Activated CD4-positive, alpha-beta T cell treated with anti-CD3 and anti-CD28 coated beads, Interleukin-2, amount 50 U/mL, for 1 hour (primary cell): ENCODE measurements around the gene RPUSD3.
A peak's percentile ranks its signal among the peaks of the same experiment; 100 is the strongest.
"Not testable (repeated sequence)": the region's sequence is repeated elsewhere in the genome, so short reads cannot be mapped to it uniquely, and the experiment has no call there.

Source experiments
- DNase-seq: peaks from one replicate; pipeline ENCODE4 v3.0.0-alpha.2; 2020

RPUSD3 gene, protein sequence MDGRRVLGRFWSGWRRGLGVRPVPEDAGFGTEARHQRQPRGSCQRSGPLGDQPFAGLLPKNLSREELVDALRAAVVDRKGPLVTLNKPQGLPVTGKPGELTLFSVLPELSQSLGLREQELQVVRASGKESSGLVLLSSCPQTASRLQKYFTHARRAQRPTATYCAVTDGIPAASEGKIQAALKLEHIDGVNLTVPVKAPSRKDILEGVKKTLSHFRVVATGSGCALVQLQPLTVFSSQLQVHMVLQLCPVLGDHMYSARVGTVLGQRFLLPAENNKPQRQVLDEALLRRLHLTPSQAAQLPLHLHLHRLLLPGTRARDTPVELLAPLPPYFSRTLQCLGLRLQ

DNA sequence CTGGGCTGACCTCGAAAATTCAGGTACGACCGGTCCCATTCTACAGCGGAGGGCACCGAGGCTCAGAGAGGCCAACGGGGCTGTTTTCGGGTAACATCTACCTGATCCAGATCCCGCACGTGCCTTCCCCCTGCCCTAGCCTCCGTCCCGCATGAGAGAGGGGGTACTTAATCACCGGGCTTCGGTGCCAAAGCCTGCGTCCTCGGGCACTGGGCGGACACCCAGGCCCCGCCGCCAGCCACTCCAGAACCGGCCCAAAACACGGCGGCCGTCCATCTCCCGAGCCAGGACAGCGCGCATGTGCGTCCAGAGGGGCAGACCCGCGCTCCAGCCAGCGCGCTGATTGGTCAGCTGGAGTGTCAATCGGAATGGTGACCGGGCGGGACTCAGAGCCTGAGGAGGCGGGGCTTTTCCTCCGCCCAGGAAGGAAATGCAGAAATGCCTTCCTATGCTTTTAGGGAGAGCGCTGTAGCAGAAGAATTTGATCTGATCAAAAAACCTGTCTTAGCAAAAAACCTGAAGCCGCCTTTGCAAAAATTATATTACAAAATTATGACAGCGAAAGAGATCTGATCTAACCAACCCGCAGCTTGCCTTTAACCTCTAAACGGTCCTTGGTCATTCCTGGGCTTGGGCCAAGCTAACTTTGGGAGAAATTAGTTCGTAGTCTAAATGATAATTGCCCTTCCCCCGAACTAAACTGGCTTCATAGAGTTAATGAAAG, at the start of gene RPUSD3:
Gene RPUSD3 (minus strand): TSS at position 294 of the 724 bp plus-strand sequence. CDS start 18 bp downstream, at position 276.
- DNase-seq = peak; percentile 96

DNA sequence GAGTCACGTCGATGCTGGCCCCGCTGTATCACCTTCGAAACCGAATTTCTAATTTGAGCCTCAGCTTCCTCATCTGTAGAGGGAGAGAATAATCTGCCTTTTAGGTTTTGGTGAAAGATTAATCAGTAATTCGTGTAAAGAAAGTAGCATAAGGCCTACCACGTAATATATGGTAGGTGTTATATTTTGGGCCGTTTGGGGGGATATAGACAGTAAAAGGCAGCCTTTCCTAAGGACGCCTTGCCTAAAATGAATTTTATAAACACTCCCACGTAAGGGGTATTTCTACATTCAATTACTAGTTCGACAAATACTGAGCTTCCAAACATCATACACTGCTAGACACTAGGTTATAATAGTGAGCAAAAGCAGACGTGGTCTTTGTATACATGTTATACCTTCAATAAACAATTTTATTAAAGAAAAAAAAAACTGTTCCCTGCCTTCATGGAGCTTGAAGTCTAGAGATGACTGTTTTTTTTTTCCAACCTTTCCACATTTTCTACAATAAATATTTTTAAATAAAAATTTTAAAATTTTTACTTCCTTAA, 47.3 kb upstream of the RPUSD3 start:
- DNase-seq = no peak

DNA sequence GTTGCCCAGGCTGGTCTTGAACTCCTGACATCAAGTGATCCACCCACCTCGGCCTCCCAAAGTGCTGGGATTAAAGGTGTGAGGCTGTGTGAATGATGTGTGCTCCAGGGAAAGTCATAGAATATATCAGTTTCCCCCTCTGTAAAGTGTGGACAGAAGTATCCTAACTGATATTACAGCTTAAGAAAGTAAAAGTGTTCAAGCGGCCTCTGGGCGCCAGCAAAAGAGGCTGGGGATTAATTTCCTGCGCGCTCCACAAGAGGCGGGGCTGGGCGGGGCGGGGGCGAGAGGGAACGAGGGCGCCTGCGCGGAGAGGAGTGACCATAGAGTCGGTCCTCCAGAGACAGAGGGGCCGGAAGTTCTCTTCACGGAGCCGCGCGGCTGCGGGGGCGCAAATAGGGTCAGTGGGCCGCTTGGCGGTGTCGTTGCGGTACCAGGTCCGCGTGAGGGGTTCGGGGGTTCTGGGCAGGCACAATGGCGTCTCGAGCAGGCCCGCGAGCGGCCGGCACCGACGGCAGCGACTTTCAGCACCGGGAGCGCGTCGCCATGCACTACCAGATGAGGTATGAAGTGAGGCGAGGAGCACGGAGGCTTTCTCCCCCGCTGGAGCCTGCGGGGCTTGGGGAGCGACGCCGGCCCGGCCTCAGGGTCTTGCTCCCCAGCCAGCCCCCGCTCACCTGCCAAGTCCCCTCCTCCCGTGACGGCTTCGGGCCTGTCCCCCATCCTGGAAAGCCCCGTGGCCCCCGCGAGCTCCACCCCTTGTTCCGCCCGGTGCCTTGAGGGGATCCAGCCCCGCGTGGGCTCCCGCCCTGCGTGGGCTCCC, 46.7 kb upstream of the RPUSD3 start, which contains the start of gene JAGN1:
Gene JAGN1 (plus strand): TSS at position 362 of the 823 bp plus-strand sequence. CDS start 113 bp downstream, at position 475.
- DNase-seq = peak; percentile 91

DNA sequence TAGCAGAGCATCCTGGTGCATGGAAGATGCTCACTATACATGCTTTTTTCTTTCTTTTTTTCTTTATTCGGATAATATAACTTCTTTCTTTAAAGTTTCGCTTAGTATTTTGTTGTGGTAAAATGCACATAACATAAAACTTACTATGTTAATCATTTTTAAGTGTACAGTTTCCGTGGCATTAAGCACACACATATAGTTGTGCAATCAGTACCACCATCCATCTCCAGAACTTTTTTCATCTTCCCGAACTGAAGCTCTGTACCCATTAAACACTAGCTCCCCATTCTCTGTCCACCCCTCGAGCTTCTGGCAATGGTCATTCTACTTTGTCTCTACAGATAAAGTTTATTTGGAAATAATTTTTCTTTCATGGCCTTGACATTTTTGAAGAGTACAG, 45.6 kb upstream of the RPUSD3 start:
- no peak for DNase-seq

DNA sequence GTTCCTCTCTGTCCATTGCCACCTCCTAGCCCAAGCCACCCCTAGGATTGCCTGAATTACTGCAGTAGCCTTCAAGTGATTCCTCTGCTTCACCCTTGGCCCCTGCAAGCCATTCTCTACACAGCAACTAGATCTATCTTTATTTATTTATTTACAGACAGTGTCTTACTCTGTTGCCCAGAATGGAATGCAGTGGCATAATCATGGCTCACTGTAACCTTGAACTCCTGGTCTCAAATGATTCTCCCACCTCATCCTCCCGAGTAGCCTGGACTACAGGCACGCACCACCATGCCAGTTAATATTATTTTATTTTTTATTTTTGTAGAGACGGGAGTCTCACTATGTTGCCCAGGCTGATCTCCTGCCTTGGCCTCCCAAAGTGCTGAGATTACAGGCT, 44.7 kb upstream of the RPUSD3 start:
- DNase-seq = no peak

DNA sequence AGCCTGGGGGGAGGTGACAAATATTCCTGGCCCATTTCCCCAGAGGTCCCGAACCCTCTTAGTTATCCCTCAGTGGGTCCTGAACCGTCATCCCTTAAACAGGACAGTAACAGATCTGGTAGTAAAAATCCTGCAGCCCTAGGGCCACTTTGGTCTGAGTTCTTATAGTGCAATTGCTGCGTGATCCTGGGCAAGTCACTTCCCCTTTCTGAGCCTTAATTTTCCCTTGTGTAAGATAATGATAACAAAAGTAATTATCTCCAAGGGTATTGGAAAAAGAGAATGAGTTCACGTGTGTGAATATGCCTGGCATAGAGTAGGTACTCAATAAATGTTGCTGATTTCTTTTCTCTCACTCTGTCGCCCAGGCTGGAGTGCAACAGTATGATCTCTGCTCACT, 43.7 kb upstream of the RPUSD3 start:
- DNase-seq = no peak

DNA sequence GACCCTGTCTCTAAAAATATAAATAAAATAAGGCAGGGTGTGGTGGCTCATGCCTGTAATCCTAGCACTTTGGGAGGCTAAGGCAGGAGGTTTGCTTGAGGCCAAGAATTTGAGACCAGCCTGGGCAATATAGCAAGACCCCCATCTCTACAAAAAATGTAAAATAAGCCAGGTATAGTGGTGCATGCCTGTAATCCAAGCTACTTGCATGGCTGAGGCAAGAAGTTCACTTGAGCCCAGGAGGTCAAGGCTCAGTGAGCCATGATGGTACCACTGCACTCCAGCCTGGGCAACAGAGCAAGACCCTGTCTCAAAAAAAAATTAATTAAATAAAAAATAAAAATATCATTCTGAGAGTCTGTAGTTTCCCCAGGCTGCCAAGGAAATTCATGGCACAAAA, 42.5 kb upstream of the RPUSD3 start:
- DNase-seq = no peak

DNA sequence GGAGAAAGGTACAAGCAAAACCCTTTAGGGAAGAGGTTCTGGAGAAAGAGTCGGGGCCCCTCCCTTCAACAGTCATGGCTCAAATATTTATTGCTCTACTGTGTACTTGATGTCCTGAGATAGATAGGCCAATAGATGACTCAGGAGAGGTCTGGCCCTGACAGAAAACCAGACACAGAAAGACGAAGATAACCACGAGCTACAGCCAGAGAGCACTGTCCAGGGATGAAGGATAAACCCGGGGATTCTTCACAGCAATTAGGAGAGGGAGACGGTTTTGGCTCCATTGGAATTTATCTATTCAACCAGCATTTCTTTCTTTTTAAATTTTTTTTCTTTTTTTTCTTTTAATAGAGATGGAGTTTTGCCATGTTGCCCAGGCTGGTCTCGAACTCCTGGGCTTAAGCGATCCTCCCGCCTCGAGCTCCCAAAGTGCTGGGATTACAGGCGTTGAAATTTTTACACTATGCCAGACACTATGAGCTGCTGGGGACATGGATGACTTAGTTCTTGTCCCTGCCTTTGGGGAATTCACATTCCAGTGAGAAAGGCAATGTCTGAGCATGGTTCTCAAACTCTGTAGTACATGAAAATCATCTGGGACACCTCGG, 40.9 kb upstream of the RPUSD3 start:
- DNase-seq = no peak

DNA sequence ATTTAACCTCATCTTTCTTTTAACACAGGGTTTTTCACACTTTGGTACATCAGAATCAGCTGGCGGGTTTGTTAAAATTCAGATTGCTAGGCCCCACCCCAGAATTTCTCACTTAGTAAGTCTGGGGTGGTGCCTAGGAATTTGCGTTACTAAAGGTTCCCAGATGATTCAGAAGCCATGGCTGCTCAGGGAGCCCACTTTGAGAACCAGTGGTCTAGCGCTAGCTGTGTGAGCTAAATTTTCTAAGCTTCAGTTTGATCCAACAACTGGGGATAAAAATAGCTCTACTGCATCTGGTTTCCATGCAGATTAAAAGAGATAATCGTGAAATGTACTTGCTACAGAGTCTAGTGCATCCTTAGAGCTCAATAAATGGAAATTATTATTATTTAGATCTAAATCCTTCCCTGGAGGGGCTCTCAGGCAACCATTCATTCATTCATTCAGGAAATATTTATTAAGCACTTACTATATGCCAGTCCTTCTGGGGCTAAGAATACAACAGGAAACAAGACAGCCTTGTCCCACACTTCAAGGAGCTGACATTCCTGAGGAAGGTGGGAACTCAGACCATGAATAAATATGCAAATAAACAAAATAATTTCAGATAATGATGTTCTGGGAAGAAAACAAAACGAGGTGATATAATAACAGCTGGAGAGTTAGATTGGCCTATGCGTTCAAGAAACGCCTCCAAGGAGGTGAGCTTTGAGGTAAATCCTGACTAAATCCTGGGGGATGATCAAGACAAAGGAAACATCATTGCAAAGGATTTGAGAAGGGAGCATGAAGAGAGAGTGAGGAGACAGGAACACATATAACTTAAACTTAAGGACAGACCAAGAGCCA, 40.1 kb upstream of the RPUSD3 start:
- no peak for DNase-seq

DNA sequence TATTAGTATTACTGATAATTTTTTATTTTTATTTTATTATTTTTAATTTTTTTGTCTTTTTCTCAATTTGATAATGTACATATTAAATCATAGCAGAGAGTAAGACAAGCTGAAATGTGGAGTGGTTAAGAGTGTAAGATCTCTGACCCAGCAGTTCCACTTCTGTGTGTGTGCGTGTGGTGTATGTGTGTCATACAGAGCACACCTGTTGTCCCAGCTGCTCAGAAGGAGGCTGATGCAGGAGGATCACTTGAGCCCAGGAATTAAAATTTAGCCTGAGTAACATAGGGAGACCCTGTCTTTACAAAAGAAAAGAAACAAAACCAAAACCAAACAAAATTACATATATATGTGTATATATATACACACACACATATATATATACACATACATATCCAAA, 37.6 kb upstream of the RPUSD3 start:
- no peak for DNase-seq

DNA sequence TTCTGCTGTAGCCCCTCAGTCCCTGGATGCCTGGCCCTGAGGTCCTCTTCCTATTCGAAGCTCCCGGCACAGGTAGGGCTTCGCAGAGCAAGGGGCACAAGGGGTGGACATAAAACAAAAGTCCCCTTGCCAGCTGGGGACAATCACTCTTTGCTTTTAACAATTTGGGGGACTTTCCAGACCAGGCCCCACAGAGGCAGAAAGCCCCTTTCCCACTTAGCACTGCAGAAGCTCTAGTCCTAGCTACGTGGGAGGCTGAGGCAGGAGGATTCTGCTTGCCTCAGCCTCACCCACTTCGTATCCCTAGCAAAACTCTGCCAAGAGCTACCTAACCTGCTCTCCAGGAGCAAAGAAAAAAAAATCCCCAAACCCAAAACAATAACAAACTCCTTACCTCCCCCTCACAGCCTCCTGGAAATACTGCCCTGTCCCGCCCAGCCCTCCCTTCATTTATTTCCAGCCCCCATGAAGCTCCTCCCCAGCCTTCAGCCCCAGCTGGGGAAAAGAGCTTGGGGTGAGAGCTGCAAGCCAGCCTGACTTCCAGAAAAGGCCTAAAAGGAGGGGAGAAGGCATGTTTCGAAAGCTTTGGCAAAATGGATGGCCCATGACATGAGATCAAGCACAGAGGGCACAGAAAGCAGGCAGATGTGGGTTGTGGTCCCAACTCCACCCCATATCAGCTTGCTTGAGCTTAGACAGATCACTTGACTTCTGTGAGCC, 36.2 kb upstream of the RPUSD3 start, which contains the start of gene CIDEC:
Gene CIDEC (minus strand): TSS at position 424 of the 720 bp plus-strand sequence. CDS start 1,767 bp downstream, outside the sequence.
- no peak for DNase-seq

DNA sequence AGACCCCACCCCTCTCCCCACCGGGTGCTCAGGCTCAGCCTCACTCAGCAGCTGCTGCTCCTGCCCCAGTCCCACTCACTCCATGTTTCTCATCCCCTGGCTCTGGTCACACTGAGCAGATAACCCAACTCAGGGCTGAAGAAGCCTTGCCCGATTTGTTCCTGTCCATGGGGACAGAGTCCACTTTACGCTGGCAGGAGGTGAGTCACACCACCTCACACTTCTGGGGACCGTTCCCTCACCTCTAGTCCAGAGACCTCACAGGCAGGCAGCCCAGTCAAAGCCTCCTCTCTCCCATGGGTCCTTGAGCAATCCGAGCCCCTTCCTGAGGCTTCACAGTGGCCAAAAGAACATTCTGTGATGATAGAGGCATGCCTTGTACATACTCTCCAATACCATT, 34.9 kb upstream of the RPUSD3 start:
- no peak for DNase-seq

DNA sequence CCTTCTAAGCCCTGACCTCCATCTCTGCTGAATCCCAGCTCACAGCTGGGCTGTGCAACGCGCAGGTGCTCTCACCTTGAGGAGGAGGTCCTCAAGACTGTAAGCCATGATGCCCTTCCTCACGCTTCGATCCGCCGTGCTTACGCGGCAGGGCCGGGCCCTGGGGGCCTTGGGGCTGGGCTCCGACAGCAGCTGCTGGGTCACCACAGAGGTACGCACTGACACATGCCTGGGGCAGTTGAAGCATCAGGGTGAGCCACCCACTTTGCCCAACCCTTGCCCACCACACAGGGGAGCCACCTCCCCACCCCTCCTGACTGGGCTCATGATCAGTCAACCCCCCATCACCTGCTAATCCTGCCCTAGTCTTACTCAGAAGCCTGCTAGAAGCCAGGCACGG, 33.2 kb upstream of the RPUSD3 start:
- no peak for DNase-seq

DNA sequence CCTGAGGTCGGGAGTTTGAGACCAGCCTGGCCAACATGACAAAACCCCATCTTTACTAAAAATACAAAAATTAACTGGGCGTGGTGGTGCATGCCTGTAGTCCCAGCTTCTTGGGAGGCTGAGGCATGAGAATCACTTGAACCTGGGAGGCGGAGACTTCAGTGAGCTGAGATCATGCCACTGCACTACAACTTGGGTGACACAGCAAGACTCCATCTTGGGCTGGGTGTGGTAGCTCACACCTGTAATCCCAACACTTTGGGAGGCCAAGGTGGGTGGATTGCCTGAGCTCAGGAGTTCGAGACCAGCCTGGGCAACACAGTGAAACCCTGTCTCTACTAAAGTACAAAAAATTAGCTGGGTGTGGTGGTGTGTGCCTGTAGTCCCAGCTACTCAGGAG, 32.4 kb upstream of the RPUSD3 start:
- DNase-seq = not testable (repeated sequence)

DNA sequence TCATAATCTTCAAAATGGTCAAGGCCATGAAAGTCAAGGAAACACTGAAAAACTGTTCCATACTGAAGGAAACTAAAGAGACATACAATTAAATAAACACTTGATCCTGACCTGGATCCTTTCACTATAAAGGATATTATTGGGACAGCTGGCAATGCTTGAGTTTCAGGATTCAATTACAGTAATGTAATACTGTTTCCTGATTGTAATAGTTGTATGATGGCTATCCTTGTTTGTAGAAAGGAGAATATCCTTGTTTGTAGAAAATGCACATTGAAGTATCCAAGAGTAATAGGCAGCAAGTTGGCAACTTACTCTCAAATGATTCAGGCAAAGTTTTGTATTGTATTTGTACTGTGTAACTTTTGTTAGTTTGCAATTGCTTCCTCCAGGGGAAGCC, 31.6 kb upstream of the RPUSD3 start:
- no peak for DNase-seq

DNA sequence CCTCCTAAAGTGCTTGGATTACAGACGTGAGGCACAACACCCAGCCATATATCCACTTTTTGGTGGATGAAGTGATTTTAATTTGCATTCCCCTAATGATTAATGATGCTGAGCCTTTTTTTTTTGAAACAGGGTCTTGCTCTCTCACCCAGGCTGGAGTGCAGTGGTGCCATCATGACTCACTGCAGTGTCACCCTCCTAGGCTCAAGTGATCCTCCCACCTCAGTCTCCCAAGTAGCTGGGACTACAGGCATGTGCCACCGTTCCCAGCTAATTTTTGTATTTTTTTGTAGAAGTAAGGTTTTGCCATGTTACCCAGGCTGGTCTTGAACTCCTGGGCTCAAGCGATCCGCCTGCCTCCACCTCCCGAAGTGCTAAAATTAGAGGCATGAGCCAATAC, 28.3 kb upstream of the RPUSD3 start:
- DNase-seq = not testable (repeated sequence)

DNA sequence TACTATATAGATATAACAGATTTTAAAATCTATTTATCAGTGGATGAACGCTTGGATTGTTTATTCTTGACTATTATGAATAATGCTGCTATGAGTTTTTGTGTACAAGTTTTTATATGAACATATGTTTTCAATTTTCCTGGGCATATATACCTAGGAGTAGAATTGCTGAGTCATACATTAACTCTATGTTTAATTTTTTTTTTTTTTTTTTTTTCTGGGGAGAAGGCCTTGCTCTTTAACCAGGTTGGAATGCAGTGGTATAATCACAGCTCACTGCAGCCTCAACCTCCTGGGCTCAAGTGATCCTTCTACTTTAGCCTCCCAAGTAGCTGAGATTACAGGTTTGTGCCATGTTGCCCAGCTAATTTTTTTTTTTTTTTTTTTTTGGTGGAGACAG, 27.2 kb upstream of the RPUSD3 start:
- no peak for DNase-seq

DNA sequence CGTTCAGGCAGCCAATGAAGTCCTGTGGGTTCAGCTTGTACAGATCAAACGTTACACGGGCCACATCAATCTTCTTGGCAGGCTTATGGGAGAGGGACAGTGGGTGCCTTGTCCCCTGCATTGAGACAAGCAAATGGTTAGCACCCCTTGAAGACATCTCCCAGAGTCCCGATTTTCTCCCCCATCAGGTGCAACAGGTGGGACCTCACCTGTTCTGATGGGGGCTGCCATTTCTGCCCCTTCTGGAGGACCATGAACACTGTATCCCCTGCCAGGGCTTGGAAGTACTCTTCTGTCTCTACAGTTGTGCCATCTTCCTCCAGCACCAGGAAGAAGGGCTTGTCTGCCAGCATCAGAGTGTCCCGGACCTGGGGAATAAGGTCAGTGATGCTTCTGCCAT, 26.1 kb upstream of the RPUSD3 start:
- DNase-seq = no peak

DNA sequence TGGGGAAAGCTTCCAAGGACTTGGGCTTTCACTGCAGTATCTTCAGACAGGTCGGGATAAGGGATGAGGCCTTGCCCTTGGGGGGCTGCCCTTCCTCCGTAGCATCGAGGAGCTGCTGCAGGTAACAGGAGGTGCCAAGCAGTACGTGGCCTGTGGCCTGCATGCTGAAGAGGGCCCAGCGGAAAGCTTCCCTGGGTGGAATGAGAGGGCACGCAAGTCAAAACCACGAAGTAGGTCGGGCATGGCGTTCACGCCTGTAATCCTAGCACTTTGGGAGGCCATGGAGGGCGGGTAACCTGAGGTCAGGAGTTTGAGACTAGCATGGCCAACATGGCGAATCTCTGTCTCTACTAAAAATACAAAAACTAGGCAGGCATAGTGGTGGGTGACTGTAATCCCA, 23.3 kb upstream of the RPUSD3 start:
- DNase-seq = no peak

DNA sequence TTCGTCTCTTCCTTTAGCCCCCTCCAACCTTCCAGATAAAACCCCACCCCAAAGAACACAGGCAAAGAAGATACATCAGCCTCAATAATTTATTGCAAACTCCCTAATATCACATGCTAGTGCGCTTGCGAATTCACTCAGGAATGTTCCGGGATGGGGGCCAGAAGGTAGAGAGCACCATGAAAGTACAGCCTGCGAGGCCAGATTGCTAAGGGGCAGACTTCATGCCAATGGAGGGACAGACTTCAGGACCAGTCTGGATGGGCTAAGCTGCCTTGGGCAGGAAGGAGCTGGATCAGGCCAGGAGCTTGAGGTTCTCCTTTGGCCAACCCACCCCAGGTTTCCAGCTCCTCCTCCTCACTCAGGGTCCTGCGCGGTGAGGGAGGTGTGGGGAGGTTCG, 22.8 kb upstream of the RPUSD3 start:
- DNase-seq = no peak

DNA sequence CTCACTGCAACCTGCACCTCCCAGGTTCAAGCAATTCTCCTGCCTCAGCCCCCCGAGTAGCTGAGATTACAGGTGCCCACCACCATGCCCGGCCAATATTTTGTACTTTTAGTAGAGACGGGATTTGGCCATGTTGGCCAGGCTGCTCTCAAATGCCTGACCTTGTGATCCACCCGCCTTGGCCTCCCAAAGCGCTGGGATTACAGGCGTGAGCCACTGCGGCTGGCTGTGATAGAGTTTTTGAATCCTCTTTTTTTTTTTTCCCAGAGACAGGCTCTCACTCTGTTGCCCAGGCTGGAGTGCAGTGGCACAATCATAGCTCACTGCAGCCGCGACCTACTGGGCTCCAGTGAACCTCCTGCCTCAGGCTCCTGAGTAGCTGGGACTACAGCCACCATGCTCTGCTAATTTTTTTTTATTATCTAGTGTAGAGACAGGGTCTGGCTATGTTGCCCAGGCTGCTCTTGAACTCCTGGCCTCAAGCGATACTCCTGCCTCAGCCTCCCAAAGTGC, 21.4 kb upstream of the RPUSD3 start:
- DNase-seq = not testable (repeated sequence)
